Measurements from ENCODE around the gene KCNK3. TPM values are rescaled to one million over a fixed set of nuclear protein-coding genes. Genes with fewer than 3 reads are reported as not detected.

The KCNK3 gene
- polyA plus RNA-seq, 1 donor (not counting 4 experiments of a cell fraction or from before 2014, with no cell fraction given): not detected

DNA sequence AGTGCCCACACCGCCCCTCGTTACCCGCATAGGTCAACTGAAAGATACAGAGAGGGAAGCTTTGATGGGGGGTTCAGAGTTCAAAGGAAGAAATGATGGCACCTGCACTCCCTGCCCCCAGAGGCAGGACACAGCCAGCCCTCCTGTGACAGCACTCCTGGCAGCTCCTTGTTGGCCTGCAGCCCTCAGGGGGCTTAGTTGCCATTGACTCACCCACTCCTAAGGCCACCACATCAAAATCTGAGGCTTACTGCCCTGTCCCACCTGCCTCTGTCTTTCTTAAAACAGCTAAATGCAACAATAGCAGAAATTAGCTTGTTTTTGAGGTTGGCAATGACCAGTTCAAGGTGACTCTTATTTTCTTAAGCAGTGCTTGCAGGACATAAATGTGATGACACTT is 39.9 kb downstream of the KCNK3 start:
- Histone ChIP-seq H3K27me3 (ENCODE audit: control insufficient read depth, extremely low read depth, insufficient read depth, low read length) (peaks cover 6% of the 10 kb centered on the region), H3K4me3 (ENCODE audit: control insufficient read depth in 2 of 3, extremely low read depth in 1 of 3, insufficient read depth in 2 of 3, low read depth in 1 of 3, low read length in 3 of 3) (no peak overlapping the region), H3K36me3 (ENCODE audit: control insufficient read depth in 2 of 2, extremely low read depth in 1 of 2, insufficient read depth in 2 of 2, low read length in 2 of 2) (no peaks in the 10 kb centered on the region), H3K79me2 (ENCODE audit: control insufficient read depth, insufficient read depth, low read length) (no peaks in the 10 kb centered on the region), H3K4me1 (ENCODE audit: control insufficient read depth, extremely low read depth, insufficient read depth, low read length) (no peaks in the 10 kb centered on the region), H3K9ac (ENCODE audit: control insufficient read depth, extremely low read depth, insufficient read depth, low read length) (no peak overlapping the region), H3K9me3 (ENCODE audit: control insufficient read depth, low read depth, low read length) (no peaks in the 10 kb centered on the region), H4K20me1 (ENCODE audit: control insufficient read depth, extremely low read depth, insufficient read depth, low read length) (no peaks in the 10 kb centered on the region), H3K27ac (ENCODE audit: control insufficient read depth, insufficient read depth, low read length) (no peak overlapping the region), H3K9me1 (ENCODE audit: control insufficient read depth, extremely low read depth, insufficient read depth, low read length) (no peaks in the 10 kb centered on the region), H3K4me2 (ENCODE audit: control insufficient read depth, extremely low read depth, insufficient read depth, low read depth, low read length) (no peak overlapping the region), H2AFZ (ENCODE audit: control insufficient read depth, low read length) (no peak overlapping the region)
- no peak for DNase-seq (ENCODE audit: low read depth, low spot score)
- dilution Hi-C loops (cut with MboI; ENCODE audit: extremely low pct_ligation_motif_present, low sequenced_read_pairs): no loop called here
- no peak for FAIRE-seq
- TF ChIP-seq EZH2 (IDR thresholded peaks at IDR 0.05; ENCODE audit: low read length): no peak
- TF ChIP-seq, protein P1, sequence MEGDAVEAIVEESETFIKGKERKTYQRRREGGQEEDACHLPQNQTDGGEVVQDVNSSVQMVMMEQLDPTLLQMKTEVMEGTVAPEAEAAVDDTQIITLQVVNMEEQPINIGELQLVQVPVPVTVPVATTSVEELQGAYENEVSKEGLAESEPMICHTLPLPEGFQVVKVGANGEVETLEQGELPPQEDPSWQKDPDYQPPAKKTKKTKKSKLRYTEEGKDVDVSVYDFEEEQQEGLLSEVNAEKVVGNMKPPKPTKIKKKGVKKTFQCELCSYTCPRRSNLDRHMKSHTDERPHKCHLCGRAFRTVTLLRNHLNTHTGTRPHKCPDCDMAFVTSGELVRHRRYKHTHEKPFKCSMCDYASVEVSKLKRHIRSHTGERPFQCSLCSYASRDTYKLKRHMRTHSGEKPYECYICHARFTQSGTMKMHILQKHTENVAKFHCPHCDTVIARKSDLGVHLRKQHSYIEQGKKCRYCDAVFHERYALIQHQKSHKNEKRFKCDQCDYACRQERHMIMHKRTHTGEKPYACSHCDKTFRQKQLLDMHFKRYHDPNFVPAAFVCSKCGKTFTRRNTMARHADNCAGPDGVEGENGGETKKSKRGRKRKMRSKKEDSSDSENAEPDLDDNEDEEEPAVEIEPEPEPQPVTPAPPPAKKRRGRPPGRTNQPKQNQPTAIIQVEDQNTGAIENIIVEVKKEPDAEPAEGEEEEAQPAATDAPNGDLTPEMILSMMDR (optimal IDR thresholded peaks at IDR 0.05 in 1 of 3, IDR thresholded peaks at IDR 0.05 in 1 of 3, conservative IDR thresholded peaks at IDR 0.05 in 1 of 3; ENCODE audit: extremely low read depth in 1 of 3, insufficient read depth in 2 of 3, low read length in 3 of 3): no peak

- no peaks in the 10 kb centered on the region for H4K20me1 ChIP-seq (ENCODE audit: control insufficient read depth, extremely low read depth, insufficient read depth, low read length)
- no peaks in the 10 kb centered on the region for H3K4me1 ChIP-seq (ENCODE audit: control insufficient read depth, extremely low read depth, insufficient read depth, low read length)
- FAIRE-seq (no peak), DNase-seq (ENCODE audit: low read depth, low spot score) (no peak)
- no peak overlapping the region for H3K4me2 ChIP-seq (ENCODE audit: control insufficient read depth, extremely low read depth, insufficient read depth, low read depth, low read length)
- no peaks in the 10 kb centered on the region for H3K9me3 ChIP-seq (ENCODE audit: control insufficient read depth, low read depth, low read length)
- no peak overlapping the region for H3K9ac ChIP-seq (ENCODE audit: control insufficient read depth, extremely low read depth, insufficient read depth, low read length)
- TF ChIP-seq EZH2 (IDR thresholded peaks at IDR 0.05; ENCODE audit: low read length): no peak
- TF ChIP-seq, protein P1 (optimal IDR thresholded peaks at IDR 0.05 in 1 of 3, IDR thresholded peaks at IDR 0.05 in 1 of 3, conservative IDR thresholded peaks at IDR 0.05 in 1 of 3; ENCODE audit: extremely low read depth in 1 of 3, insufficient read depth in 2 of 3, low read length in 3 of 3): no peak
- dilution Hi-C loops (cut with MboI; ENCODE audit: extremely low pct_ligation_motif_present, low sequenced_read_pairs): no loop called here
- no peaks in the 10 kb centered on the region for H3K36me3 ChIP-seq (ENCODE audit: control insufficient read depth in 2 of 2, extremely low read depth in 1 of 2, insufficient read depth in 2 of 2, low read length in 2 of 2)
- no peak overlapping the region for H3K27ac ChIP-seq (ENCODE audit: control insufficient read depth, insufficient read depth, low read length)
- H3K9me1 ChIP-seq (ENCODE audit: control insufficient read depth, extremely low read depth, insufficient read depth, low read length): no peaks in the 10 kb centered on the region
- H2AFZ ChIP-seq (ENCODE audit: control insufficient read depth, low read length): no peak overlapping the region
- no peak overlapping the region for H3K4me3 ChIP-seq (ENCODE audit: control insufficient read depth in 2 of 3, extremely low read depth in 1 of 3, insufficient read depth in 2 of 3, low read depth in 1 of 3, low read length in 3 of 3)
- H3K79me2 ChIP-seq (ENCODE audit: control insufficient read depth, insufficient read depth, low read length): no peaks in the 10 kb centered on the region
- H3K27me3 ChIP-seq (ENCODE audit: control insufficient read depth, extremely low read depth, insufficient read depth, low read length): no peaks in the 10 kb centered on the region
These were observed 40.9 kb downstream of the KCNK3 start for GRCh38 chr2:26733413-26733812.
